ENCODE results near the gene CDNF.

- no peak for TF ChIP-seq CTCF (IDR thresholded peaks at IDR 0.05)
- TF ChIP-seq POLR2A (IDR thresholded peaks at IDR 0.05) = no peak
Measured at GRCh38 chr10:14774214-14774580, 63.6 kb downstream of the CDNF start.
